ENCODE results near the gene EXOC4. TPM values are rescaled to one million over a fixed set of nuclear protein-coding genes. Genes with fewer than 3 reads are reported as not detected.

EXOC4 gene
- total RNA-seq, 3 donors from 2014 or later: 88.3 to 136 (median 99.6) TPM

DNA sequence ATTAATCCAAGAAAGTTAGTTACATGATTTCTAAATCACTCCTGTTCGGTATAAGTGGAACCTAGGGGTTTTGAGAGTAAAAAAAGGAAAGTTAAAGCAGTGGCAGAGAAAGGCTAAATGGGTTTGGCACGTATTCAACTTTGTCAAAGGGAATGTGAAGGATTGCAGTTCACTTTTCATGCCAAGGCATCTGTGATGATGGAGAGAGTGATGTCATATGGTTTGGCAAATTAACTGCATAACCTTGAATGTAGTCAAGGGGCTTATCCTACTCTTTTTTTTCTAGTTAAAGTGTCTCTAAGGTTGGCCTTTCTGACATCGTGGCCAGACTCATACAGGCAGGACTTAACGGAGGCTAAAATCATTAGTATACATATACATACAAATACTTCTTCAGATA is 277.8 kb downstream of the EXOC4 start:
- DNase-seq (ENCODE audit: low spot score in 2 of 2): no peak
- Histone ChIP-seq H3K4me1 (no peaks in the 10 kb centered on the region), H3K9me3 (no peaks in the 10 kb centered on the region), H3K36me3 (no peaks in the 10 kb centered on the region), H3K27ac (no peak overlapping the region), H3K4me3 (no peak overlapping the region), H3K27me3 (no peaks in the 10 kb centered on the region)
- TF ChIP-seq POLR2A (IDR thresholded peaks at IDR 0.05): no peak
- intact Hi-C loops (cut with DNase I; ENCODE audit: low total_unique reads): no loop called here

DNA sequence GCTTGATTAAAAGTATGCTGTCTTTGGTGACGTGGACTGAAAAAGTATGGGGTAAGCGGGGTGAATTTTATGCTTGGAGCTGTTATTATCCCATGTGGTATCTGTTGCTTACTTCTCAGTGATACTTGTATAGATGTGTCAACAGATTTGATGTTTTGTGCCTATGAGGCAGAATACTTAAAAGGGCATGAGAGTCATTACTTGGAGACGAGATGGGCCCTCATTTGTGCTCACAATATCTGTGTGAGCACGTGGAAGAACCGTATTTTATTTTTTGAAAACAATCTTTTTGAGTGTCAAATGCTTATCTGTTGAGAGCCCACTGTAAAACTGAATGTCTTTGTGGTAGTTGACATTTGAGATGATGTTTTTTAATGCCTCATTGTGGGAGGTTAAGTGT is 281.9 kb downstream of the EXOC4 start:
- no peak overlapping the region for H3K4me3 ChIP-seq
- intact Hi-C loops (cut with DNase I; ENCODE audit: low total_unique reads): no loop called here
- no peak for DNase-seq (ENCODE audit: low spot score in 2 of 2)
- no peaks in the 10 kb centered on the region for H3K9me3 ChIP-seq
- TF ChIP-seq, protein P1, sequence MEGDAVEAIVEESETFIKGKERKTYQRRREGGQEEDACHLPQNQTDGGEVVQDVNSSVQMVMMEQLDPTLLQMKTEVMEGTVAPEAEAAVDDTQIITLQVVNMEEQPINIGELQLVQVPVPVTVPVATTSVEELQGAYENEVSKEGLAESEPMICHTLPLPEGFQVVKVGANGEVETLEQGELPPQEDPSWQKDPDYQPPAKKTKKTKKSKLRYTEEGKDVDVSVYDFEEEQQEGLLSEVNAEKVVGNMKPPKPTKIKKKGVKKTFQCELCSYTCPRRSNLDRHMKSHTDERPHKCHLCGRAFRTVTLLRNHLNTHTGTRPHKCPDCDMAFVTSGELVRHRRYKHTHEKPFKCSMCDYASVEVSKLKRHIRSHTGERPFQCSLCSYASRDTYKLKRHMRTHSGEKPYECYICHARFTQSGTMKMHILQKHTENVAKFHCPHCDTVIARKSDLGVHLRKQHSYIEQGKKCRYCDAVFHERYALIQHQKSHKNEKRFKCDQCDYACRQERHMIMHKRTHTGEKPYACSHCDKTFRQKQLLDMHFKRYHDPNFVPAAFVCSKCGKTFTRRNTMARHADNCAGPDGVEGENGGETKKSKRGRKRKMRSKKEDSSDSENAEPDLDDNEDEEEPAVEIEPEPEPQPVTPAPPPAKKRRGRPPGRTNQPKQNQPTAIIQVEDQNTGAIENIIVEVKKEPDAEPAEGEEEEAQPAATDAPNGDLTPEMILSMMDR (IDR thresholded peaks at IDR 0.05): no peak
- no peak overlapping the region for H3K27ac ChIP-seq
- no peaks in the 10 kb centered on the region for H3K4me1 ChIP-seq
- no peaks in the 10 kb centered on the region for H3K27me3 ChIP-seq
- no peaks in the 10 kb centered on the region for H3K36me3 ChIP-seq

DNA sequence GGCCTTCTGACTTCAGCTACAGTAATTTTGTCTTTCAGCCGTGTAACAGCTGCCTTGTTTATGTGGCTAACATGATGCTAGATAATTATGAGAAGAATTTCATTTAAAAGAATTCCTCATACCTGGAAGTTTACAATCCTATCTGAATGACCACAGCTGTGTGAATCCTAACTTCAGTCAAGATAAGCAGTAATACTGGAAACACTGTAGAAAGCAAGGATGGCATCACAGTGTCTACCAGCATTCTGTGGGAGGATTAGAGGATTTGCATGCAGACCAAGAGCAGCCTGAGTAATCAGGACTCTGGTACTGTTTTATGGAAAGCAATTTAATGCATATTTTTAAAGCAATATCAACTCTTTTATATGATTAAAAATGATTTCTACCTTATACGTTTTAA is 282.4 kb downstream of the EXOC4 start:
- Histone ChIP-seq H3K27ac (no peak overlapping the region), H3K27me3 (no peaks in the 10 kb centered on the region), H3K36me3 (no peaks in the 10 kb centered on the region), H3K4me3 (no peak overlapping the region), H3K9me3 (no peaks in the 10 kb centered on the region), H3K4me1 (no peaks in the 10 kb centered on the region)
- DNase-seq (ENCODE audit: low spot score in 2 of 2): no peak
- intact Hi-C loops (cut with DNase I; ENCODE audit: low total_unique reads): no loop called here
- TF ChIP-seq POLR2A (IDR thresholded peaks at IDR 0.05): no peak
- no peak for TF ChIP-seq POLR2AphosphoS5 (IDR thresholded peaks at IDR 0.05)
- TF ChIP-seq, protein P1 (IDR thresholded peaks at IDR 0.05): no peak

DNA sequence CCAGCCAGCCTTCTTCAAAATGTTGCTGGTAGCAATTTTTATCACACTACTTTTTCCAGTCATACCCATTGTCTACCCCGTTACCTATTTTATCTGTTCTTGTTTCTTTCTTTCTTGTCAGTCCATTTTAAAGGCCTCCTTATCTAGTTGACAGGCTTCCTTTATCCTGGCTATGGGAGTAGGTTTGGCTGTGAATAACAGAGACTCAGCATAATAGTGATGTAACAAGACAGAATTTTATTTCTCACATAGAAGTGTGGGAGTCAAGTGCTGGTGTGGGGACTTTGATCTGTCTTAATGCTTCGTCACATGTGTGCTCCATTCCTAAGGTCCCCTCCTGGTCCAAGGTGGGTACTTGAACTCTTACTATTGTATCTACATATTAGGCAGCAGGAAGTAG is 283.6 kb downstream of the EXOC4 start:
- Histone ChIP-seq H3K4me3 (no peak overlapping the region), H3K36me3 (no peaks in the 10 kb centered on the region), H3K4me1 (no peaks in the 10 kb centered on the region), H3K27ac (no peak overlapping the region), H3K9me3 (no peaks in the 10 kb centered on the region), H3K27me3 (no peaks in the 10 kb centered on the region)
- intact Hi-C loops (cut with DNase I; ENCODE audit: low total_unique reads): no loop called here
- no peak for DNase-seq (ENCODE audit: low spot score in 2 of 2)
- TF ChIP-seq POLR2AphosphoS5 (IDR thresholded peaks at IDR 0.05) (no peak), POLR2A (IDR thresholded peaks at IDR 0.05) (no peak)
- TF ChIP-seq, protein P1 (IDR thresholded peaks at IDR 0.05): no peak

DNA sequence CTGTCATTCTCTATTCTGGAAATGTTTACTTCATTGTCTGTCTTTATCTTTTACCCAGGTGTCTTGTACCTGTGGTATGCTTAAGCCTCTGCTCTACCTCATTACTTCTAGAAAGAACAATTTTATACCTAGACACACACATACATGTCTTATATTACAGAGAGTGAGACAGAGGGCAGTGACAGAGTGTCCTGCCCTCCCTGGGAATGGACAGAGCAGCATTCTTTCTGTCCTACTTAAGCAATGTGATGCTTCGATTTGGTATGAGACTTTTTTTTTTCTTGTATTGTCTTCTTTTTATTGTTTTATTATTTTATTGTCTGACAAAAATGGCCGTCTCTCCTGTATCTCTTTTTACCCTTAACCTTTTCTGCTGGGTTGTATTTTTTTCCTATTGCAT is 286.1 kb downstream of the EXOC4 start:
- Histone ChIP-seq H3K4me1 (no peaks in the 10 kb centered on the region), H3K4me3 (no peak overlapping the region), H3K9me3 (no peaks in the 10 kb centered on the region), H3K27ac (no peak overlapping the region), H3K27me3 (no peaks in the 10 kb centered on the region), H3K36me3 (no peaks in the 10 kb centered on the region)
- no peak for DNase-seq (ENCODE audit: low spot score in 2 of 2)
- intact Hi-C loops (cut with DNase I; ENCODE audit: low total_unique reads): no loop called here
- TF ChIP-seq, protein P1 (IDR thresholded peaks at IDR 0.05): no peak
- no peak for TF ChIP-seq POLR2AphosphoS5 (IDR thresholded peaks at IDR 0.05)
- TF ChIP-seq POLR2A (IDR thresholded peaks at IDR 0.05): no peak
